Superior temporal gyrus (tissue), 1 donor: ENCODE data around the gene TBC1D2B.

Experiments
- DNase-seq: peaks from one replicate; pipeline ENCODE4 v3.0.0-alpha.2; 2016; ENCODE audit errors: extremely low spot score

Gene TBC1D2B

DNA sequence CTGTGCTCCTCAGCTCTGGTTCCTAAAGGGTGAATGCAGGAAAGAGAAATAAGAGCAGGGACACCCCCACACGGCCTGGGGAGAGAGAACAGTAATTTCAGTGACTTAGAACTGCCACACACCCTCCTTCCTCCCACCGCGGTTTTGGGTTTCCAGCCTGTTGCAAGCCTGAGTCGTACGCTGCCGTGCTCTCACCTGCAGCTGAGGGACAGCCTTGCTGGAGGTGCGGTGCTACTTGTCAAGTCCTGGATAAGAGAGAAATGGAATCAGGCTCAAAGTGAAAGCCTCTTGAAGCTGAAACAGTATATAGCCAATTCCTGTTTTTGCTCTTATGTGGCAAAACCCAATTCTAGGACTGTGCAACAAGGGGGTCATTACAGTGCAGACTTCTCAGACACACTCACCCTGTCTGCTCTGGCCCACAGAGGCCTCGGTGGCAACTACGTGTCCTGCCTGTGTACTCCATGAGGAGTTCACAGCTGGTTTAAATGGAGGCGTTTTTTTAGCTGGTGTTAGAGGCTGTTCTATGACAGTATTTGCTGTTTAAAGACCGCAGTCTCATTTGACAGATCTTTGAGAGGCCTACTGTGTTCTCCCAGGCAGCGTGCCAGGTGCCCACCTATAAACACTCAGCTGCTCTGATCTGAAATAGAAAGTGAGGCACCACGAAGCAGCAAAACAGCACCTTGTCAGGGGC, 42.9 kb downstream of the TBC1D2B start:
- no peak for DNase-seq

GRCh38 chr15:78033864-78034263, 43.6 kb downstream of the TBC1D2B start:
- DNase-seq: no peak

- no peak for DNase-seq
These were observed 44.8 kb downstream of the TBC1D2B start for GRCh38 chr15:78032671-78033070.

DNA sequence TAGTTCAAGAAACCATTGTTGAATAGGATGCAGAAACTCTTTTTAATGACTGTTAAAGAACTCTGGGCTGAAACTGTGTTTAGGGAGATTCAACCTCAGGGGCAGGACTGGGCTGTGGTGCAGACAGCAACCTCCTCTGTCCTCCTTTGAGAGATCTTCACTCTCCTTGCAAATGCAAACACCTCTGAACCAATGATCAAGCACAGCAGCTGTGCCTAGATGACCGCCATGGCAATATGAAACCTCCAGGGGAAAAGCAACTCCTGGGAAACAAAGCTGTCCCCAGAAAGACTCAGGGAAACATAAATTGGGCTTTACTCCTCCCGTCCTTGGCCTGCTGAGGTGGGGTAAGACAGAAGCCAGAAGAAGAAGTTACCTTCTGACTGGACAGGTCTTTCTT, 52.6 kb downstream of the TBC1D2B start:
- no peak for DNase-seq

DNA sequence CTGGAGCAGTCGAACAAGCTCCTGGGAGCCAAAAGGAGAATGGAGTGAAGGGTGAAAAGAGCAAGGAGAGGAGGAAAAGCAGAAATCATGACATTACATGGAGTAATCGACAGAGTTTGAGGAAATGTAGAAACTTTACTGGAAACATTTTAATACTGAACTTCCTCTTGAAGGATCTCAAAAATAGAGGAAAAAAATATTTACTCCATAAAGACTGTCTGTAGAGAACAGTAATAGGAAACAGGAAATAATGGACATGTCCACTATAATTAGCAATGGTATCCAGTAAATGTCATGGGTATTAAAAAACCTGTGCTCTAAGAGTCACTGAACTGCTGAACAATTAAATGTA, 53.0 kb downstream of the TBC1D2B start:
- no peak for DNase-seq

DNA sequence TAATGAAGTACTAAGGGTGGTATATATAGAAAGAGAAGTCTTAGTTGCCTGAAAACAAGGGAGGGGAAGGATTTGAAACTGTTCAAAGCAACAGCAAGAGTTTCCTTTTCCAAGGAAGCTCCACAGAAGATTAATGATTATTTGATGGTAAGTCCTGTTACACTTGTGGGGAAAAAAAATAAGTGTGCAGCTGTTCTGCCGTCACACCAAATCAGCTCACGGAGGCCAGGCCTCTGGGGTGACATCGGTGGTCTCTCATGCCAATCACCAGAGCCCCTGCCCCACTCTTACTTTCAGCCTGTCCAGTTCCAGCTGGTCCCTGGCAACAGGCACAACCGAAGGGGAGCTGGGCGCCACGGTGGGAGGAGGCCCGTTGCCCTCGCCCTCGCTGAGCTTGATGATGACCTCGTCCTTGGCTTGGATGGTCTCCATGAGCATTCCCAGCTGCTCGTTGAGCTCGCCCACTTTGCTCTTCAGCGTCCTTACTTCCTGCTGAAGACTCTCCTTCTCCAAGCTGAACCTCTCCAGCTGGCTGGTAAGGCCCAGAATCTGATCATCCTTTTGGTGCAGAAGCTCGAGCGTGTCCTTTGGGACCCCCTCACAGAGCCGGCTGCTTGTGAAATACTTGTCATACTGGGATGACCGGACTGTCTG, 53.5 kb downstream of the TBC1D2B start:
- DNase-seq: no peak

- DNase-seq: no peak
These were observed 54.3 kb downstream of the TBC1D2B start for GRCh38 chr15:78023081-78023665.

DNA sequence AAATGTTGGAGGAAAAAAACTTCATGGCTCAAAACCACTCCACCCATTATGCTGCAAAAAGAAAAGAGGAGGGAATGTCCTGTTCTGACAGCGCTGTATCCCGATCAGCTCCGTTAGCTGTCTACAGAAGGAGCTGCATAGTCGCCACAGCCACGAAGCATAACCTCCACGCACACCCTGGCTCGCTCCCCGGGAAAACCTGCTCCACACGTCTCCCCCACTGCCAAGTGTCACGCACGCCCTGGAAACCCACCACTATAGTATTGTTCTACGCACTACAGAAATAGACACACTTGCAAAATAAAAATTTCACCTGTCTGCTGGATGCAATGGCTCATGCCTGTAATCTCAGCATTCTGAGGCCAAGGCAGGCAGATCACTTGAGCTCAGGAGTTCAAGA, 55.8 kb downstream of the TBC1D2B start:
- no peak for DNase-seq

- DNase-seq: no peak
These were observed 57.5 kb downstream of the TBC1D2B start for GRCh38 chr15:78020007-78020406.

DNA sequence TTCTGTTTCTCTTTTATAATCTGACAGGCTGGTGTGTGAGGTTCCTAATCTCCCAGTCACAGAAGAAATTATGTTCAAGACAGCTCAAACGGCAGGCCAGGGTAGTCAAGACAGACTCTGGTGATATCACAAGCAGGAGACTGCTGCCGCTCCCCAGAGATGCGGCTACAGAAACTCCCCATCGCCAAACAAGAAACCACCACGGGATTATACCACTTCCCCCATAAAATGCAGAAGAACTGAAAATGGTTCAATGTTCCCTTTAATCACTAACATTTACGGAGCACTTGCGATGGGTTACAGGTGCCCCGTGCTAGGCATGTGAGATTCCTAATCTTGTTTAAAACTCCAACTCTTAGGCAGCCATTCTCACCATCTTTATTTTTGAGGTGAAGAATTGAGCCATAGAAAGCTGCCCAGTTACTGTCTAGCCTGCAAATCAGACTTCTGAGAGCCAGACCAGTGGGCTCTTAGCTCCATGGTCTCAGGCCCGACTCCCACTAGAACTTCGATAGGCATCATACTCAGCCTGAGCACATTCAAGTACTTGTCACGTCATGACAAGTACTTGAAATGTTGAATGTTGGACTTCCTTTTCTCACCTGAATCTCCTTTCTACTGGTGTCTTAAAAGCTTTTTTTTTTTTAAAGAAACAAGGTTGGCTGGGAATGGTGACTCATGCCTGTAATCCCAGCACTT, 58.4 kb downstream of the TBC1D2B start:
- no peak for DNase-seq

GRCh38 chr15:78018445-78018844, 59.1 kb downstream of the TBC1D2B start:
- no peak for DNase-seq

DNA sequence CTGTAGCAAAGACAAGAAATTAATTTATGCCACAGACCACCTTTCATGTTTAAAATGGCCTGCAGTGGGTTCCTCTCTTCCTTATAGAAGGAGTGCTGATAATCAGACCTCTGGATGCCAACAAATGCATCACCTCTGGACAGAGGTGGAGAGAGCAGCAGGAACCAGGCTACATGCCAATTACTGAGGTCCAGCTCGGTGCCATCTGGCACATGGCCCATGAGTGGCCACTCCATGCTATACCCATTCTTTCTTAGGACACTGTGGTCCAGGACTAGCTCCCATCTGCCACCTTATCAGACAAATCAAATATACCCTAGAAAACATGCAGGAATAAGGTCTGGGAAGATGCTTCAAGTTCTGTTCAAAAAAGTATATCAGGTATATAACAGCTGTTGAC, 60.7 kb downstream of the TBC1D2B start:
- no peak for DNase-seq

DNA sequence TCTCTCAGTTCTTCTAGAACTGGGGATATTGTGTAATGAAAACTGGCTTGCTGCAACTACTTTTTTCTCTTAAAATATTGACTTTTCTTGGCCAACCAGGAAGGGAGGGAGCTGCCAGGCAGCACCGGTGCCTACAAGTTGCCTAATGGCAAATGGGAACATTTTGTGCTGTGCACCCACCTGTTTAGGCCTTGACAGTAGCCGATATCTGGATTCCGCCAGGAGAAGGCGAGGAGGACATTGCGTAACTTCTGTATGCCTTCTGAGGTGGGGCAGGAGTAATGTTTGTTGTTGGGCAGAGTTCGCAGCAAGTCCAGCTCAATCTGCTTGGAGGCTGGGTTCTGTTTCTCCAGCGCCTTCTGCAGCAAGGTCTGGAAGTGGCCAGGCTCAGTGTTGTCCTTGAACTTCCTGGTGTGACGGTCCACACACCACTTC, 64.9 kb downstream of the TBC1D2B start:
- no peak for DNase-seq

- DNase-seq: no peak
These were observed 67.4 kb downstream of the TBC1D2B start for GRCh38 chr15:78010067-78010466.

- DNase-seq: no peak
These were observed 69.3 kb downstream of the TBC1D2B start for GRCh38 chr15:78007964-78008886.

GRCh38 chr15:78007211-78007931, 70.1 kb downstream of the TBC1D2B start:
- DNase-seq: no peak

- peak; percentile 29 for DNase-seq
These were observed 70.8 kb downstream of the TBC1D2B start for GRCh38 chr15:78006567-78007205.

GRCh38 chr15:78004919-78005634, 72.4 kb downstream of the TBC1D2B start:
- peak; percentile 82 for DNase-seq

GRCh38 chr15:78004222-78004727, 73.2 kb downstream of the TBC1D2B start:
- DNase-seq: no peak
